ENCODE measurements around the gene DAP. TPM values are rescaled to one million over a fixed set of nuclear protein-coding genes. Genes with fewer than 3 reads are reported as not detected.

Gene DAP
- total RNA-seq (10 to 100 TPM; 27.2 to 37.2 TPM), polyA plus RNA-seq (ENCODE audit: insufficient read length in 2 of 2) (10 to 100 TPM; 79.3 to 80.8 TPM)
- long read RNA-seq, donor 1, transcript DAP-201 (4 exons, 2,339 nt): major isoform, 33 of 34 reads
- long read RNA-seq, donor 1, partial matches to known transcripts: 0 of 34 reads
- long read RNA-seq, donor 1, other reads (novel, unspliced or antisense): 0 of 34 reads
- long read RNA-seq, donor 2, transcript DAP-201 (4 exons, 2,339 nt): major isoform, 28 of 30 reads
- long read RNA-seq, donor 2, partial matches to known transcripts: 0 of 30 reads
- long read RNA-seq, donor 2, other reads (novel, unspliced or antisense): 0 of 30 reads
- long read RNA-seq, donor 3, transcript DAP-201 (4 exons, 2,339 nt): major isoform, 30 of 32 reads
- long read RNA-seq, donor 3, partial matches to known transcripts: 0 of 32 reads
- long read RNA-seq, donor 3, other reads (novel, unspliced or antisense): 0 of 32 reads
- long read RNA-seq, donor 4, transcript DAP-201 (4 exons, 2,339 nt): major isoform, 32 of 34 reads
- long read RNA-seq, donor 4, partial matches to known transcripts: 0 of 34 reads
- long read RNA-seq, donor 4, other reads (novel, unspliced or antisense): 0 of 34 reads

- Histone ChIP-seq H3K27me3 (ENCODE audit: control insufficient read depth, insufficient read depth, low read length) (no peaks in the 10 kb centered on the region), H3K27ac (ENCODE audit: low read depth, low read length) (peak within 1 kb of the TSS; percentile 94), H3K36me3 (ENCODE audit: control insufficient read depth, insufficient read depth, low read length) (no peaks in the 10 kb centered on the region), H3K9me3 (ENCODE audit: control insufficient read depth, insufficient read depth, low read length) (no peaks in the 10 kb centered on the region), H3K4me3 (ENCODE audit: low read depth, low read length) (peak within 1 kb of the TSS; percentile 54), H3K4me1 (ENCODE audit: control insufficient read depth, insufficient read depth, low read length) (peaks cover 23% of the 10 kb centered on the region)
- peak; percentile 62 to 96 (median 82) for DNase-seq (ENCODE audit: low read depth in 4 of 6, low spot score in 6 of 6)
- under 1% methylated on average over 61 of the region's 79 CpGs for WGBS (ENCODE audit: insufficient coverage)
These were observed at the start of gene DAP for GRCh38 chr5:10761185-10761932. TSS of gene DAP (minus strand) at chr5:10761234. CDS start at chr5:10761068, 166 bp downstream.

- H3K36me3 ChIP-seq (ENCODE audit: control insufficient read depth, insufficient read depth, low read length): no peaks in the 10 kb centered on the region
- H3K4me1 ChIP-seq (ENCODE audit: control insufficient read depth, insufficient read depth, low read length): no peaks in the 10 kb centered on the region
- no peak overlapping the region for H3K4me3 ChIP-seq (ENCODE audit: low read depth, low read length)
- no peaks in the 10 kb centered on the region for H3K27me3 ChIP-seq (ENCODE audit: control insufficient read depth, insufficient read depth, low read length)
- H3K27ac ChIP-seq (ENCODE audit: low read depth, low read length): no peak overlapping the region
- H3K9me3 ChIP-seq (ENCODE audit: control insufficient read depth, insufficient read depth, low read length): no peaks in the 10 kb centered on the region
- DNase-seq (ENCODE audit: low read depth in 4 of 6, low spot score in 6 of 6): no peak
- WGBS (ENCODE audit: insufficient coverage): no CpG with 5 or more reads among the region's 3 CpGs
These were observed 47.6 kb upstream of the DAP start for GRCh38 chr5:10808347-10809226.

- Histone ChIP-seq H3K36me3 (ENCODE audit: control insufficient read depth, insufficient read depth, low read length) (no peaks in the 10 kb centered on the region), H3K4me1 (ENCODE audit: control insufficient read depth, insufficient read depth, low read length) (peaks cover 7% of the 10 kb centered on the region), H3K4me3 (ENCODE audit: low read depth, low read length) (no peak overlapping the region), H3K9me3 (ENCODE audit: control insufficient read depth, insufficient read depth, low read length) (no peaks in the 10 kb centered on the region), H3K27ac (ENCODE audit: low read depth, low read length) (no peak overlapping the region), H3K27me3 (ENCODE audit: control insufficient read depth, insufficient read depth, low read length) (no peaks in the 10 kb centered on the region)
- 58% methylated on average over 8 of the region's 9 CpGs for WGBS (ENCODE audit: insufficient coverage)
- DNase-seq (ENCODE audit: low read depth in 4 of 6, low spot score in 6 of 6): peak in 2 of 6 donors; percentile 43 to 89
These were observed 41.1 kb upstream of the DAP start for GRCh38 chr5:10801931-10802666.

- no peak for DNase-seq (ENCODE audit: low read depth in 4 of 6, low spot score in 6 of 6)
- Histone ChIP-seq H3K4me1 (ENCODE audit: control insufficient read depth, insufficient read depth, low read length) (peaks cover 7% of the 10 kb centered on the region), H3K36me3 (ENCODE audit: control insufficient read depth, insufficient read depth, low read length) (no peaks in the 10 kb centered on the region), H3K9me3 (ENCODE audit: control insufficient read depth, insufficient read depth, low read length) (no peaks in the 10 kb centered on the region), H3K4me3 (ENCODE audit: low read depth, low read length) (no peak overlapping the region), H3K27me3 (ENCODE audit: control insufficient read depth, insufficient read depth, low read length) (no peaks in the 10 kb centered on the region), H3K27ac (ENCODE audit: low read depth, low read length) (no peak overlapping the region)
- 87% methylated on average over 1 of the region's 3 CpGs for WGBS (ENCODE audit: insufficient coverage)
These were observed 39.8 kb upstream of the DAP start for GRCh38 chr5:10800852-10801251.

GRCh38 chr5:10797261-10797660 lies 36.2 kb upstream of the DAP start:
- Histone ChIP-seq H3K36me3 (ENCODE audit: control insufficient read depth, insufficient read depth, low read length) (no peaks in the 10 kb centered on the region), H3K4me3 (ENCODE audit: low read depth, low read length) (no peak overlapping the region)
- WGBS (ENCODE audit: insufficient coverage): 80% methylated on average over 1 of the region's 3 CpGs

GRCh38 chr5:10793785-10794184 lies 32.8 kb upstream of the DAP start:
- Histone ChIP-seq H3K4me1 (ENCODE audit: control insufficient read depth, insufficient read depth, low read length) (no peaks in the 10 kb centered on the region), H3K9me3 (ENCODE audit: control insufficient read depth, insufficient read depth, low read length) (no peaks in the 10 kb centered on the region), H3K36me3 (ENCODE audit: control insufficient read depth, insufficient read depth, low read length) (no peaks in the 10 kb centered on the region), H3K27ac (ENCODE audit: low read depth, low read length) (no peak overlapping the region), H3K4me3 (ENCODE audit: low read depth, low read length) (no peak overlapping the region), H3K27me3 (ENCODE audit: control insufficient read depth, insufficient read depth, low read length) (no peaks in the 10 kb centered on the region)
- WGBS (ENCODE audit: insufficient coverage): 74% methylated on average over 3 of the region's 6 CpGs
- DNase-seq (ENCODE audit: low read depth in 4 of 6, low spot score in 6 of 6): no peak

More at GRCh38 chr5:10797261-10797660, 36.2 kb upstream of the DAP start:
- Histone ChIP-seq H3K27ac (ENCODE audit: low read depth, low read length) (no peak overlapping the region), H3K4me1 (ENCODE audit: control insufficient read depth, insufficient read depth, low read length) (peaks cover 5% of the 10 kb centered on the region), H3K9me3 (ENCODE audit: control insufficient read depth, insufficient read depth, low read length) (no peaks in the 10 kb centered on the region), H3K27me3 (ENCODE audit: control insufficient read depth, insufficient read depth, low read length) (no peaks in the 10 kb centered on the region)
- no peak for DNase-seq (ENCODE audit: low read depth in 4 of 6, low spot score in 6 of 6)

GRCh38 chr5:10792336-10792735 lies 31.3 kb upstream of the DAP start:
- no peak for DNase-seq (ENCODE audit: low read depth in 4 of 6, low spot score in 6 of 6)
- no peak overlapping the region for H3K4me3 ChIP-seq (ENCODE audit: low read depth, low read length)
- no peaks in the 10 kb centered on the region for H3K9me3 ChIP-seq (ENCODE audit: control insufficient read depth, insufficient read depth, low read length)
- 75% methylated on average over 1 of the region's 1 CpG for WGBS (ENCODE audit: insufficient coverage)
- no peak overlapping the region for H3K27ac ChIP-seq (ENCODE audit: low read depth, low read length)
- H3K36me3 ChIP-seq (ENCODE audit: control insufficient read depth, insufficient read depth, low read length): no peaks in the 10 kb centered on the region
- H3K4me1 ChIP-seq (ENCODE audit: control insufficient read depth, insufficient read depth, low read length): no peaks in the 10 kb centered on the region
- H3K27me3 ChIP-seq (ENCODE audit: control insufficient read depth, insufficient read depth, low read length): no peaks in the 10 kb centered on the region

- DNase-seq (ENCODE audit: low read depth in 4 of 6, low spot score in 6 of 6): no peak
- no peak overlapping the region for H3K27ac ChIP-seq (ENCODE audit: low read depth, low read length)
- H3K27me3 ChIP-seq (ENCODE audit: control insufficient read depth, insufficient read depth, low read length): no peaks in the 10 kb centered on the region
- no peaks in the 10 kb centered on the region for H3K36me3 ChIP-seq (ENCODE audit: control insufficient read depth, insufficient read depth, low read length)
- no CpG with 5 or more reads among the region's 3 CpGs for WGBS (ENCODE audit: insufficient coverage)
- no peaks in the 10 kb centered on the region for H3K9me3 ChIP-seq (ENCODE audit: control insufficient read depth, insufficient read depth, low read length)
- no peak overlapping the region for H3K4me3 ChIP-seq (ENCODE audit: low read depth, low read length)
- H3K4me1 ChIP-seq (ENCODE audit: control insufficient read depth, insufficient read depth, low read length): no peaks in the 10 kb centered on the region
These were observed 28.7 kb upstream of the DAP start for GRCh38 chr5:10789726-10790125.
